Gastroesophageal sphincter (tissue), 3 donors: Measurements from ENCODE around the gene HLA-DMA.
A peak's percentile ranks its signal among the peaks of the same experiment; 100 is the strongest.

ENCODE experiments used
- POLR2A ChIP-seq, 2 donors: fragments of 450-650 bp; IDR thresholded peaks; one replicate each; pipeline ENCODE4 v1.6.1; 2017; ENCODE audit warnings: antibody characterized with exemption in 2 of 2, mild to moderate bottlenecking in 2 of 2, moderate library complexity in 1 of 2
- POLR2AphosphoS5 ChIP-seq: sonication (generic); formaldehyde crosslinking; IDR thresholded peaks from one replicate; pipeline ENCODE4 v1.6.1; 2017; ENCODE audit warnings: antibody characterized with exemption
- TF ChIP-seq, protein P1 (sequence below), 4 experiments: fragments of 200-600 bp in 2 of 4; fragments of 450-650 bp in 2 of 4; sonication (generic) in 1 of 4; IDR thresholded peaks; one replicate each; pipeline ENCODE4 v1.5.1; 2017 to 2019; ENCODE audit warnings: antibody characterized with exemption in 4 of 4, mild to moderate bottlenecking in 2 of 4, moderate library complexity in 2 of 4

DNA sequence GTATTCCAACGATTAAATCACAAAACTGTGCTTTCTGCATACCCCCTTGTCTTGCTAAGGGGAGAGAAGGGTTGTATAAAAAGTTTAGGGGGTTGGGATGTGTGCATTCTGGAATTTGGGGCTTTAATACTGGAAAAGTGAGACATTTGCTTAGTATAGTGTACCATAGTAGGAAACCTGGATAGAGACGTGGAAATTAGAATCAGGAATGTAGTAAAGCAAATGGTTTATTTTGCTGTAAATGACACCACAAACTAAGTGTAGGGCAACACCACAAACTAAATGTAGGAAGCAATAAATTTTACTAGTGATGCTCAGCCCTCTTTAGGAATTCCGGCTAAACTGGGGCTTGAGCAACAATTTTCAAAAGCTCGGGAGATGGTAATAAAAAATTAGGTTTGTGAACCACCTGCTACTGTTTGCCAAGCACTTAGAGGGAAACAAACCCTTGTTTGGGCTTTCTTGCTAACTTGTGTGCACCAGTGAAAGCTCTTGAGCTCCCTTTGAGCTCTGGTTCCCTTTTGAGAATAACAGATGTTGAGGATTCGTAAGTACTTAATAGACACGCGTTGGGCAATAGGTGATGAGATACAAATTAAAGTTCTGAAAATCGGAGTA, 29.3 kb upstream of the HLA-DMA start:
- TF ChIP-seq, protein P1, sequence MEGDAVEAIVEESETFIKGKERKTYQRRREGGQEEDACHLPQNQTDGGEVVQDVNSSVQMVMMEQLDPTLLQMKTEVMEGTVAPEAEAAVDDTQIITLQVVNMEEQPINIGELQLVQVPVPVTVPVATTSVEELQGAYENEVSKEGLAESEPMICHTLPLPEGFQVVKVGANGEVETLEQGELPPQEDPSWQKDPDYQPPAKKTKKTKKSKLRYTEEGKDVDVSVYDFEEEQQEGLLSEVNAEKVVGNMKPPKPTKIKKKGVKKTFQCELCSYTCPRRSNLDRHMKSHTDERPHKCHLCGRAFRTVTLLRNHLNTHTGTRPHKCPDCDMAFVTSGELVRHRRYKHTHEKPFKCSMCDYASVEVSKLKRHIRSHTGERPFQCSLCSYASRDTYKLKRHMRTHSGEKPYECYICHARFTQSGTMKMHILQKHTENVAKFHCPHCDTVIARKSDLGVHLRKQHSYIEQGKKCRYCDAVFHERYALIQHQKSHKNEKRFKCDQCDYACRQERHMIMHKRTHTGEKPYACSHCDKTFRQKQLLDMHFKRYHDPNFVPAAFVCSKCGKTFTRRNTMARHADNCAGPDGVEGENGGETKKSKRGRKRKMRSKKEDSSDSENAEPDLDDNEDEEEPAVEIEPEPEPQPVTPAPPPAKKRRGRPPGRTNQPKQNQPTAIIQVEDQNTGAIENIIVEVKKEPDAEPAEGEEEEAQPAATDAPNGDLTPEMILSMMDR (IDR thresholded peaks at IDR 0.05) = no peak
- no peak for TF ChIP-seq POLR2A (IDR thresholded peaks at IDR 0.05)
- peak; percentile 64 for TF ChIP-seq POLR2AphosphoS5
